Measurements from ENCODE around the gene ART5.
"Not testable (repeated sequence)": the region's sequence is repeated elsewhere in the genome, so short reads cannot be mapped to it uniquely, and the experiment has no call there.

Gene ART5

GRCh38 chr11:3645552-3645951 lies 3.8 kb upstream of the ART5 start:
- Mint-ChIP-seq H3K27ac (no peak overlapping the region), H3K9me3 (peaks cover 6% of the 10 kb centered on the region), H3K4me1 (peaks cover 14% of the 10 kb centered on the region), H3K27me3 (ENCODE audit: low read depth) (peaks cover 44% of the 10 kb centered on the region), H3K36me3 (ENCODE audit: low read depth) (no peaks in the 10 kb centered on the region), H3K4me3 (no peak overlapping the region)
- no peak for TF ChIP-seq CTCF (IDR thresholded peaks at IDR 0.05; ENCODE audit: unreplicated experiment in 3 of 3)

GRCh38 chr11:3644817-3645235 lies 3.0 kb upstream of the ART5 start, which contains the start of gene ART1:
TSS of gene ART1 (plus strand) at chr11:3645128. CDS start at chr11:3659214, 14,086 bp downstream.
- Mint-ChIP-seq H3K36me3 (ENCODE audit: low read depth) (no peaks in the 10 kb centered on the region), H3K4me1 (peaks cover 14% of the 10 kb centered on the region), H3K9me3 (peaks cover 6% of the 10 kb centered on the region), H3K27ac (no peak within 1 kb of the TSS), H3K4me3 (peak within 1 kb of the TSS; percentile 32 to 58 (median 54)), H3K27me3 (ENCODE audit: low read depth) (peaks cover 37% of the 10 kb centered on the region)
- TF ChIP-seq CTCF (IDR thresholded peaks at IDR 0.05; ENCODE audit: unreplicated experiment in 3 of 3), result no peak

GRCh38 chr11:3643102-3643546 lies 1.3 kb upstream of the ART5 start:
- H3K4me1 Mint-ChIP-seq, result peaks cover 14% of the 10 kb centered on the region
- H3K27ac Mint-ChIP-seq, result peak overlapping the region in 2 of 3 experiments; percentile 4 to 93
- peaks cover 20% of the 10 kb centered on the region for H3K27me3 Mint-ChIP-seq (ENCODE audit: low read depth)
- H3K9me3 Mint-ChIP-seq; H3K36me3 Mint-ChIP-seq (ENCODE audit: low read depth): not testable (repeated sequence)
- peak overlapping the region; percentile 86 to 90 (median 90) for H3K4me3 Mint-ChIP-seq

- Mint-ChIP-seq H3K4me3 (peak overlapping the region; percentile 86 to 90 (median 90)), H3K27ac (peak overlapping the region; percentile 4 to 93 (median 85)), H3K4me1 (peaks cover 14% of the 10 kb centered on the region), H3K9me3 (peaks cover 6% of the 10 kb centered on the region), H3K27me3 (ENCODE audit: low read depth) (peaks cover 14% of the 10 kb centered on the region), H3K36me3 (ENCODE audit: low read depth) (no peaks in the 10 kb centered on the region)
- TF ChIP-seq CTCF (IDR thresholded peaks at IDR 0.05; ENCODE audit: unreplicated experiment in 3 of 3), result no peak
These were observed 519 bp upstream of the ART5 start for GRCh38 chr11:3642071-3642951.

- Mint-ChIP-seq H3K4me3 (peak overlapping the region; percentile 83 to 90 (median 87)), H3K27me3 (ENCODE audit: low read depth) (peaks cover 8% of the 10 kb centered on the region), H3K27ac (peak overlapping the region in 1 of 3 experiments; percentile 49), H3K9me3 (peaks cover 6% of the 10 kb centered on the region), H3K36me3 (ENCODE audit: low read depth) (no peaks in the 10 kb centered on the region), H3K4me1 (peaks cover 14% of the 10 kb centered on the region)
- TF ChIP-seq CTCF (IDR thresholded peaks at IDR 0.05; ENCODE audit: unreplicated experiment in 3 of 3), result no peak
These were observed 601 bp downstream of the ART5 start for GRCh38 chr11:3641191-3641590.

- Mint-ChIP-seq H3K27me3 (ENCODE audit: low read depth) (no peaks in the 10 kb centered on the region), H3K36me3 (ENCODE audit: low read depth) (no peaks in the 10 kb centered on the region), H3K4me3 (peak overlapping the region in 1 of 3 experiments; percentile 43)
These were observed 2.0 kb downstream of the ART5 start for GRCh38 chr11:3639841-3640240.

More at GRCh38 chr11:3639841-3640240, 2.0 kb downstream of the ART5 start:
- no peak for TF ChIP-seq CTCF (IDR thresholded peaks at IDR 0.05; ENCODE audit: unreplicated experiment in 3 of 3)
- peaks cover 6% of the 10 kb centered on the region for H3K9me3 Mint-ChIP-seq
- H3K27ac Mint-ChIP-seq, result no peak overlapping the region
- peaks cover 11% of the 10 kb centered on the region for H3K4me1 Mint-ChIP-seq

Data from nephron (organoid).